NCI-H2081 treated with DMSO at 0.1 percent for 48 hours (cell line): ENCODE data around the gene DNASE2.

Experiments
- DNase-seq: peaks from one replicate; lab custom pipeline; 2025; lab: John Stamatoyannopoulos, UW

DNASE2 gene

DNA sequence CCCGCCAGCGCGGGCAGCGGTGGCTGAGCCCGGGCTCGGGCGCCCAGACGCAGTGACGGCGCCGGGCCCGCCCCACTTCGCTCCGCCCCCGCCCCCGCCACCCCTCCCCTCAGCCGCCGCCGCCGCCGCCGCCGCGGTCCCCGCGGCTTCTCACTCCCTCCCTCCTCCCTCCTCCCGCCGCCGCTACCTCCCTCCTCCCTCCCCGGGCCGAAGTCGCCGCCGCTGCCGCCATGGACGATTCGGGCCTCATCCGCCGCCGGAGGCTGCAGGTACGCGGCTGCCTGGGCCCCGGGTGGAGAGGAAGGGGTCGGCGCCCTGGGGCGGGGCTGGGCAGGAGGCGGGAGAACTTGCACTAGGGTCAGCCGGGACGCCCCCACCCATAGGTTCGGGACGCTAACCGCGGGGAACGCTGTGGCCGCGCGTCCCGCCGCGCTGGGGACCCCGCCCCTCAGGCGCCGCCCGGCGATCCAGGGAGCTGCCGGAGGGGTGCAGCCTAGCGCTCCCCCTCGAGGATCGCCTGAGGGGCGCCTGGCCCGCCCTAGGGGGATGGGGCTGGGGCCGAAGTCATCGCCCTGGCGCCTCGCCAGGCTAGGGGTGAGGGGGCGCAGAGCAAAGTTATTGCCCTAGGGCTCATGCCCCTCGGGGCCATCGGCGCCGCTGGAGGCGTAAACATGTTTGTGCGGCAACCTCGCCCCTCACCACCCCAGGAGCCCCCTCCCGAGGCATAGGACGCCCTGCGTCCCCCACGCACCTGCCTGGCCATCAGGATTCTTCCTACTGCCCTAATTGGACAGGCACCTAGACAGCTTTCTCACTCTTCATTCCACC, 47.3 kb downstream of the DNASE2 start:
- DNase-seq = no peak

DNA sequence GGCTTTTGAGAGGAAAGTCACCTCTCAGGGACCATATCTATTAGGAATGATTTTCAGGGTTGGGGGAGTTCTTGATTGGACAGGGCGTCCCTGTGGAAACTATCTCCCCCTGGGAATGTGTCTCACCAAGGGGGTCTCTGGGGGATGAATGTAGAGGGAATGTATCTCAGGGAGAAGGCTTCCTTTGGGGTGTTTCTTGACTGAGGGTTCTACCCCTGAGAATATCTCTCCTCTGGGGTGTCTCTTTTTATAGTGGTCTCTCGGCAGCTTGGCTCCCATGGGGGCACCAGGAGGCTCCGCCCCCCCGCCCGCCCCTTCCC, 47.9 kb downstream of the DNASE2 start:
- DNase-seq = no peak

GRCh38 chr19:12828494-12828893, 52.8 kb downstream of the DNASE2 start:
- no peak for DNase-seq

DNA sequence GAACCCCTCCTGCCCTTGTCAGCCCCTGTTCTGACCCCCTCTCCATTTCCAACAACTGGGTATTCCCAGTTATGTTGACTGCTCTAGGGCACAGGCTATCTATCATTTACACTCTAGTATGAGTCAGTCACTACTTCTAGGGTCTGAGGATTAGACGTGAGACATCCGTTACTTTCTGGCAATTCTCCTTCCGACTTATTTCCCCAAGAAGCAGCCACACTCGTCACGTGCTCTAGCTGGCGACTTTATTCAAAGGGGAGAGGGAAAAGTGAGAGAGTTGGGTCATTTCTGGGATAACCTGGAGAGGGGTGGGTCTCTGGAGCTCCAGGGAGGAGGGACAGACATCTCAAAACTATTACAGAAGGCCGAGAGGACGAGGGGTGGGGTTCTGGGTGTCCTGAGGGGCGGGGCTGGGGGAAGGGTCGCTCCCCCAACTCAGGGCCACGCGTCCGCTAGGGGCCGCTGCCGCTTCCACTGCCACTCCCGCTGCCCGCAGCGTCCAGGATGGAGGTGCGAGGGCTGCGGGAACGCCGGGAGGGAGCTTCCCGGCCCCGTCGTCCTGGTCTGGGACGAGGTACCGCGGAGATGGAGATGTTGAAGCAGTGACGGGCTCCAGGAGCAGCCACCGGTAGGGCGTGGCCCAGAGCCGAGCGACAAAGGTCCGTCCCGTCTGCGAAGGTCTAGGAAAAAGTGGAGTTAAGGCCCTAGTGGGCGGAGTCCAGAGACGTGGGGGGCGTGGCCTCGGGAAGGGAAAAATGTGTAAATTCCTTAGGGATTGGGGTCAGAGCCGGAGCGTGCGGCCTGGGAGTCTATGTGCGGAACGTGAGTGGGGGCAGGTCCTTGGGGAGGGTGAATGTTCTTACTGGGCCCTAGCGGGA, 55.8 kb downstream of the DNASE2 start:
- DNase-seq = no peak
